AG04449 (cell line): ENCODE results near the gene GFOD1.

ENCODE experiments used
- CTCF ChIA-PET: fragments of 350-600 bp; formaldehyde crosslinking; extraction: SDS; loops from one replicate; lab custom pipeline; 2021; ENCODE audit warnings: antibody characterized with exemption; lab: Yijun Ruan, JAX
- POLR2A ChIA-PET: fragments of 400-600, 350-600 bp; formaldehyde crosslinking; extraction: SDS; loops from one replicate; lab custom pipeline; 2020; ENCODE audit warnings: antibody characterized with exemption, inconsistent platforms; lab: Yijun Ruan, JAX
- DNase-seq: peaks from one replicate; pipeline ENCODE4 v3.0.0-alpha.2; 2010; ENCODE audit warnings: low read depth, low spot score
- H3K4me3 ChIP-seq: 2 replicates; pipeline ENCODE4 v1.5.1; 2011; ENCODE audit warnings: low read depth, mild to moderate bottlenecking, control low read depth, low read length
- CTCF ChIP-seq: IDR thresholded peaks from one replicate; pipeline ENCODE4 v1.5.1; 2011; ENCODE audit warnings: mild to moderate bottlenecking, moderate library complexity, low read length, control low read depth, inconsistent platforms; ENCODE audit not compliant: insufficient read depth; ENCODE audit errors: missing control alignments

Gene GFOD1

GRCh38 chr6:13357551-13358075 is 129.8 kb downstream of the GFOD1 start:
- TF ChIP-seq CTCF, result no peak
- H3K4me3 ChIP-seq, result no peak overlapping the region
- ChIA-PET CTCF (interaction anchor here (0.7 to 1.6 kb wide), 4 partner anchors 10 to 267 kb away, joined by 3 to 5 read pairs (median 4); no protein-coding TSS in a partner anchor), POLR2A (interaction anchor here (0.8 kb wide), 1 partner anchor 8 kb away, joined by 4 read pairs; no protein-coding TSS in a partner anchor)
- no peak for DNase-seq

- ChIA-PET CTCF (interaction anchor here (0.7 to 3.1 kb wide), 6 partner anchors 25 to 259 kb away, joined by 3 to 17 read pairs (median 6); partner anchors contain the start of genes NOL7, SIRT5 and TBC1D7), POLR2A (interaction anchor here (0.8 to 2.3 kb wide), 4 partner anchors 24 to 218 kb away, joined by 3 to 7 read pairs (median 4); partner anchors contain the start of genes SIRT5 and TBC1D7)
- no peak for TF ChIP-seq CTCF
- no peak overlapping the region for H3K4me3 ChIP-seq
- DNase-seq, result no peak
Measured at GRCh38 chr6:13355999-13356785, 131.2 kb downstream of the GFOD1 start.

- no peak overlapping the region for H3K4me3 ChIP-seq
- peak; percentile 92 for DNase-seq
- no peak for TF ChIP-seq CTCF
- ChIA-PET POLR2A (interaction anchor here (0.7 to 2.3 kb wide), 6 partner anchors 25 to 1092 kb away, joined by 3 to 7 read pairs (median 4); partner anchors contain the start of genes NOL7, SIRT5 and TBC1D7), CTCF (interaction anchor here (0.7 to 3.1 kb wide), 9 partner anchors 18 to 711 kb away, joined by 3 to 17 read pairs (median 3); partner anchors contain the start of genes NOL7, SIRT5 and TBC1D7)
Measured at GRCh38 chr6:13355043-13355945, 132.1 kb downstream of the GFOD1 start.

GRCh38 chr6:13354331-13355042 is 132.9 kb downstream of the GFOD1 start:
- no peak for TF ChIP-seq CTCF
- CTCF ChIA-PET, result interaction anchor here (0.9 to 3.1 kb wide), 10 partner anchors 15 to 712 kb away, joined by 3 to 17 read pairs (median 4); partner anchors contain the start of genes NOL7 and SIRT5
- POLR2A ChIA-PET, result interaction anchor here (1.0 to 2.3 kb wide), 2 partner anchors 220 to 261 kb away, joined by 6 to 7 read pairs; partner anchors contain the start of genes NOL7 and SIRT5
- H3K4me3 ChIP-seq, result no peak overlapping the region
- DNase-seq, result peak; percentile 56

- DNase-seq, result no peak
- no peak for TF ChIP-seq CTCF
- no peak overlapping the region for H3K4me3 ChIP-seq
- ChIA-PET POLR2A (no interaction called here), CTCF (interaction anchor here (1.1 to 1.3 kb wide), 3 partner anchors 13 to 186 kb away, joined by 3 read pairs; no protein-coding TSS in a partner anchor)
Measured at GRCh38 chr6:13352165-13352564, 135.2 kb downstream of the GFOD1 start.
